ENCODE measurements around the gene STK38L.

The STK38L gene

DNA sequence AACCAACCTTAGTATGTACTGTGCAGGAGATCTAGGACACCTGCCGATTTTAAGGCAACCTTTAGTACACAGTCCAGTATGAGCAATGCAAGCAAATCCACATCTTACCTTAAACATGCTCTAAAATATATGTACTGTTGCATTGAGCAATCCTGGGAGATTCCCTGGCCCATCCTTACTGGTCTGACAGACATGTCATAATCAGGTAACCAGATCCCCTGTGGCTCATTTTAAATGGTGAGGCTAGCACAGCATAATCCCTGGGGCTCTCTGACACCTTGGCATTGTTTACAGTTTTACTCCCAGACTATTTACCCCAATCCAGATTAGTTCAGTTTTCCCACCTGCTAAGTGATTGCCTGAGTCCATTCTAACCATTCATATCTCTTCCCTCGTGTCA, 103.7 kb downstream of the STK38L start:
- DNase-seq (ENCODE audit: low spot score): no peak

DNA sequence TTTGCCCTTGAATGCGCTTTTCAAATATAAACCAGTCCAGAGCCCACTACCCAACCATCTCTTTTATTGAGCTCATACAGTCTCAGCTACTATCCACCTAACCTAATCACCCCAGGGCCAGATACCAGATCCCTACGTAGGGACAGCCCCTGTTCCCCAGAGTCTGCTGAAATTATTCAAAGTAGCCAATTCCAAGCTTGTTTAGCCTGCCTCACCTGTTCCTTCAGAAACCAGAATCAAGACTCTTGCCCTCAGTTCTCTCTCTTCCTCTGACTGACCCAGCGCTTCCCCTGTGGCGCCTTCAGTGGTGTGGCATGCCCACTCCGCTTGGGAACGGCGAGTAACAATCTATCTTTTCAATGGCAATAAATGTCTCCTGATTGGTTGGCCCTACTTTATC, 107.4 kb downstream of the STK38L start:
- no peak for DNase-seq (ENCODE audit: low spot score)

DNA sequence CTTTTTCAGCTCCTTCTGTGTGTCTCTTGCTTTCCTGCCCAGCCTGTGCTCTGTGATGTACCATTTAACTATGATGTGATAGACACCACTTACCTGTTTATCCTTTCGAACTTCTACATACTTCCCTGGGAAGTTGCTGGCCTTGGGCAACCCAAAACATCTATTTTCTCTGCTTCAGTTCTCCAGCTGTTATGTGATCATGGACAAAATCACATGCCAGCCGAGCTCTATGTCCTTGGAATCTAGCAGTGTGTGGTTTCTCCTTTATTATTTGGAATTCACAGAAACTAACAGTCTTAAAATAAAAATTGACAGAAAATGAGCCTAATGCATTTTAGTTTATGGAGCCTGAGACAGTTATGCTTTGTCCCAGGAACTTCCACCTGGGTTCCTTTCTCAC, 111.4 kb downstream of the STK38L start:
- DNase-seq (ENCODE audit: low spot score): no peak

DNA sequence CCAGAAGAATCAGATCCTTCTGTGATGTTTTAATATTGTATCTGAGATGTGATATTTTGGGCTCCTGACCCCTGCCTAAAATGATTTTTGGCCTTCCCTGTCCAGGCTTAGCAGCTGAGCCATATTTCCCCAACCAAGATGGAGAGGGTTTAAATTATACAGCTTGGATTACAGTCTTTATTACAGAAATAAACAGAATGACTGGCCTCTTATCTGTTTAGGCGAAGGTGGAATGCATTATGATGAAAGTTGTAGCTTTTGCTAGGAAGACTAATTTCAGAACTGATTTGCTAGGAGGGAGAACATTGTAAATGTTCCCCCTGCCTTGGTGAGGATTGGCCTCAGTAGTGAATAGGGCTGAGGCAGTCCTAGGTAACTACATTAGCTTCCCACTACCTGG, 111.9 kb downstream of the STK38L start:
- no peak for DNase-seq (ENCODE audit: low spot score)

DNA sequence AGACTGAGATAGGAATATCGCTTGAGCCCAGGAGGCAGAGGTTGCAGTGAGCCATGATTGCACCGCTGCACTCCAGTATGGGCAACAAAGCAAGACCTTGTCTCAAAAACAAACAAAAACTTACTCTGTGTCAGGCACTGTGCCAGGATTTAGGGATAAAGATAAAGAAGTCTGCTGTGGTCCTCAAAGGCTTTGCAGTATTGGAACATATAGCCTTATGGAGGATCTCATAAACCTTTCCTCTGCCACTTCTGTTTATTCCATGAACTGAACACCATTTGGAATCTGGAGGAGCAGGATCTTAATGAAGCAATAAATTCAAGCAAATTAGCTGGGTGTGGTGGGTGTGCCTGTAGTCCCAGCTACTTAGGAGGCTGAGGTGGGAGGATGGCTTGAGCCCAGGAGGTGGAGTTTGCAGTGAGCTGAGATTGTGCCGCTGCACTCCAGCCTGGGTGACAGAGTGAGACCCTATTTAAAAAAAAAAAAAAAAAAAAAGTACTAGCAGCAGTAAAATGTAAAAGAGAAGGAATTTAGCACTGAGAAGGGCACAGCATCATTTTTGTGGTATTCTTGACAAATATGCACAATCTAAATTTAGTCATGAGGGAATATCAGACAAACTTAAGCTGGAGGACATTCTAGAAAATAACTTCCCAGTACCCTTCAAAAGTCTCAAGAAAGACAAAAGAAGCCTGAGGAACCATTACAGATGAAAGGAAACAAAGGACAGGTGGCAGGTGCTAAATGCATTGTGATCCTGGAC, 115.7 kb downstream of the STK38L start:
- DNase-seq (ENCODE audit: low spot score): no peak

DNA sequence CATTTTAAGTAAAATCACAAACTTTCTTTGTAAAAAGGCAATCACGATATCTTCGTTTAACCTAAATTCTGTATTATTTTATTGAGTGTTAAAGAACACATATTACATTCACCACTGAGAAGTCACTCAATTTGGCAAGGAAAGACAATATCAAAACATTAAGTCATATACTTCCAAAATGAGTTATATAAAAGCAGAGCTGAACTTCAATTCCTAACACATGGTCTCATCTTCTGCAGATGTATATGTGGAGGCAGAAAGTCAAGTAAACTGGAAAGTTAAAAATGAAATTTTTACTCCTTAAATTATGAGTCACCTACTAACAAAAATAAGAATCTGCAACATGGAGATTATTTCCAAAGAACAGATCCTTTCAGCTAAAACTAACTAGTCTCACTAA, 117.3 kb downstream of the STK38L start:
- no peak for DNase-seq (ENCODE audit: low spot score)

DNA sequence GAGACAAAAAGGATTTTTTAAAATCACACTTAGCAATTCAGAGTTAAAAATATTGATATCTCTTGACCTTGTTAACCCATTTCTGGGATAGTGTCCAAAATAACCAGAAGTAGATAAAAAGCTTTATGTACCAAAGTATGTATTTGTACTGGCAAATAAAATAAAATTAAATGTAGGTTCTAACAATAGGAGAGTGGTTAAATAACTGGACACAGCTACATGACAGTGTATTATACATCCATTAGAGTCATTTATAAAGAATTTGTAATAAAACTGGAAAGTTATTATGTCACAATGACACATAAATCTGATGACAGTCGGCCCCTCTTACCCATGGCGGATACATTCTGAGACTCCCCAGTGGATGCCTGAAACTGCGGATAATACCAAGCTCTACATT, 122.5 kb downstream of the STK38L start:
- no peak for DNase-seq (ENCODE audit: low spot score)

DNA sequence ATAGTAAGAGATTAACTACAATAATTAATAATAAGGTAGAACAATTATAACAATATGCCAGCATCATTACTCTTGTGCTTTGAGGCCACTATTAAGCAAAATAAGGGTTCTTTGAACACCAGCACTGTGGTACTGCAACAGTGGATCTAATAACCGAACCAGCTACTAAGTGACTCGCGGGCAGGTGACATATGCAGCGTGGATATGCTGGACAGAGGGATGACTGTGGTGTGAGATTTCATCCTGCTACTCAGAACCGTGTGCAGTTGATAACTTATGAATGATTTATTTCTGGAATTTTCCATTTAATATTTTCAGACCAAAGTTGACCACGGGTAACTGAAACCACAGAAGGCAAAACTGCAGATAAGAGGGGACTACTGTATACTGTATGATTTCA, 123.0 kb downstream of the STK38L start:
- DNase-seq (ENCODE audit: low spot score): no peak
